ENCODE results near the gene FGF5. TPM values are rescaled to one million over a fixed set of nuclear protein-coding genes. Genes with fewer than 3 reads are reported as not detected.

The FGF5 gene
- total RNA-seq, 1 donor from 2014 or later: not detected

- H3K36me3 Mint-ChIP-seq (ENCODE audit: low read depth): no peaks in the 10 kb centered on the region
- no peak overlapping the region for H3K27ac Mint-ChIP-seq (ENCODE audit: unreplicated experiment)
- peaks cover 38% of the 10 kb centered on the region for H3K27me3 Mint-ChIP-seq (ENCODE audit: low read depth)
- no peaks in the 10 kb centered on the region for H3K4me1 Mint-ChIP-seq
- no peak for DNase-seq (ENCODE audit: low read depth, low spot score)
- no peak overlapping the region for H3K4me3 Mint-ChIP-seq
- TF ChIP-seq CTCF (conservative IDR thresholded peaks at IDR 0.05): no peak
- H3K9me3 Mint-ChIP-seq: no peaks in the 10 kb centered on the region
Measured at GRCh38 chr4:80294206-80294605, 27.7 kb downstream of the FGF5 start.

- Mint-ChIP-seq H3K4me3 (no peak overlapping the region), H3K27ac (ENCODE audit: unreplicated experiment) (no peak overlapping the region), H3K9me3 (no peaks in the 10 kb centered on the region), H3K36me3 (ENCODE audit: low read depth) (no peaks in the 10 kb centered on the region), H3K4me1 (no peaks in the 10 kb centered on the region), H3K27me3 (ENCODE audit: low read depth) (peaks cover 48% of the 10 kb centered on the region)
- DNase-seq (ENCODE audit: low read depth, low spot score): no peak
- TF ChIP-seq CTCF (conservative IDR thresholded peaks at IDR 0.05): no peak
Measured at GRCh38 chr4:80295336-80295735, 28.9 kb downstream of the FGF5 start.

- H3K27ac Mint-ChIP-seq (ENCODE audit: unreplicated experiment): no peak overlapping the region
- no peak for DNase-seq (ENCODE audit: low read depth, low spot score)
- H3K9me3 Mint-ChIP-seq: no peaks in the 10 kb centered on the region
- H3K4me1 Mint-ChIP-seq: no peaks in the 10 kb centered on the region
- no peak for TF ChIP-seq CTCF (conservative IDR thresholded peaks at IDR 0.05)
- H3K27me3 Mint-ChIP-seq (ENCODE audit: low read depth): peaks cover 53% of the 10 kb centered on the region
- no peaks in the 10 kb centered on the region for H3K36me3 Mint-ChIP-seq (ENCODE audit: low read depth)
- no peak overlapping the region for H3K4me3 Mint-ChIP-seq
Measured at GRCh38 chr4:80295826-80296225, 29.4 kb downstream of the FGF5 start.

- H3K27ac Mint-ChIP-seq (ENCODE audit: unreplicated experiment): no peak overlapping the region
- H3K4me1 Mint-ChIP-seq: no peaks in the 10 kb centered on the region
- no peak overlapping the region for H3K4me3 Mint-ChIP-seq
- no peak for DNase-seq (ENCODE audit: low read depth, low spot score)
- peaks cover 52% of the 10 kb centered on the region for H3K27me3 Mint-ChIP-seq (ENCODE audit: low read depth)
- H3K36me3 Mint-ChIP-seq (ENCODE audit: low read depth): no peaks in the 10 kb centered on the region
- no peak for TF ChIP-seq CTCF (conservative IDR thresholded peaks at IDR 0.05)
- H3K9me3 Mint-ChIP-seq: peaks cover 2% of the 10 kb centered on the region
Measured at GRCh38 chr4:80301884-80302283, 35.4 kb downstream of the FGF5 start.

GRCh38 chr4:80302616-80303223 lies 36.3 kb downstream of the FGF5 start:
- peaks cover 56% of the 10 kb centered on the region for H3K27me3 Mint-ChIP-seq (ENCODE audit: low read depth)

More at GRCh38 chr4:80302616-80303223, 36.3 kb downstream of the FGF5 start:
- Mint-ChIP-seq H3K4me1 (no peaks in the 10 kb centered on the region), H3K36me3 (ENCODE audit: low read depth) (no peaks in the 10 kb centered on the region), H3K27ac (ENCODE audit: unreplicated experiment) (no peak overlapping the region), H3K4me3 (no peak overlapping the region), H3K9me3 (peaks cover 2% of the 10 kb centered on the region)
- no peak for DNase-seq (ENCODE audit: low read depth, low spot score)
- no peak for TF ChIP-seq CTCF (conservative IDR thresholded peaks at IDR 0.05)
